ENCODE results near the gene WFIKKN2. TPM values are rescaled to one million over a fixed set of nuclear protein-coding genes. Genes with fewer than 3 reads are reported as not detected.

WFIKKN2 gene
- total and polyA plus RNA-seq, 2 of the 13 experiments (the other 11 are each of a cell fraction or from before 2014, with no cell fraction given): not detected

GRCh38 chr17:50802609-50803571 is 32.5 kb upstream of the WFIKKN2 start:
- FAIRE-seq (peak; percentile 63), DNase-seq (ENCODE audit: low spot score) (no peak), ATAC-seq (peak; percentile 9; the same call in 2 of the 3 replicates)
- POLR2A ChIA-PET: interaction anchor here (0.6 to 3.0 kb wide), 5 partner anchors 9 to 142 kb away, joined by 3 to 11 read pairs (median 3); partner anchors contain the start of gene TOB1
- Histone ChIP-seq H3K4me2 (ENCODE audit: low read depth, low read length) (peak overlapping the region; percentile 72), H3K79me2 (ENCODE audit: insufficient read depth, low read length) (no peaks in the 10 kb centered on the region), H3K27me3 (ENCODE audit: control insufficient read depth in 1 of 2, insufficient read depth in 2 of 2, low read length in 2 of 2) (peaks cover 3 to 35% of the 10 kb centered on the region in 2 experiments; a peak in 4 of 5 replicates), H3K36me3 (replicated peaks in 1 of 2; ENCODE audit: control insufficient read depth in 1 of 2, insufficient read depth in 2 of 2, low read length in 2 of 2) (no peaks in the 10 kb centered on the region), H3K4me3 (replicated peaks in 1 of 3; ENCODE audit: insufficient read depth in 1 of 3, low read depth in 2 of 3, low read length in 3 of 3) (peak overlapping the region; percentile 19 to 52 (median 26)), H3K9me3 (ENCODE audit: low read length) (no peaks in the 10 kb centered on the region), H2AFZ (ENCODE audit: low read length) (peak overlapping the region; percentile 85), H4K20me1 (ENCODE audit: insufficient read depth, low read length) (no peaks in the 10 kb centered on the region), H3K4me1 (ENCODE audit: insufficient read depth, low read length) (peaks cover 99% of the 10 kb centered on the region), H3K27ac (ENCODE audit: extremely low read length, insufficient read depth, low read length) (no peak overlapping the region), H3K9ac (ENCODE audit: insufficient read depth, low read depth, low read length) (peak overlapping the region; percentile 36; the same call in 1 of the 2 replicates)
- WGBS (ENCODE audit: low lambda C conversion rate): 30% methylated on average over 12 of the region's 12 CpGs
- in situ Hi-C loops (cut with HindIII; ENCODE audit: extremely low pct_ligation_motif_present, low pct_unique_long_range_greater_than_20kb) (no loop called here), intact Hi-C loops (cut with micrococcal nuclease; ENCODE audit: unreplicated experiment) (loop anchor here (5.0 kb wide), 1 partner anchor 39 kb away; no protein-coding TSS in a partner anchor)
- BruUV-seq (replicated peaks): no TSS peak
- CTCF ChIA-PET (ENCODE audit: low intra/inter-chr PET ratio, low total read pairs): no interaction called here
- TF ChIP-seq TBX2 (CRISPR knock-in tag; IDR thresholded peaks at IDR 0.05; ENCODE audit: borderline replicate concordance): peak; percentile 68; the same call in 1 of the 2 replicates
- TF ChIP-seq MTA1 (CRISPR knock-in tag; IDR thresholded peaks at IDR 0.05; ENCODE audit: borderline replicate concordance): peak; percentile 60; the same call in 1 of the 2 replicates
- no peak for TF ChIP-seq SOX6 (IDR thresholded peaks at IDR 0.05)
- TF ChIP-seq SOX6 (CRISPR knock-in tag; IDR thresholded peaks at IDR 0.05): 0 out of 2 replicates have a peak, but pooled peaks have one; percentile 28
- TF ChIP-seq, protein P1, sequence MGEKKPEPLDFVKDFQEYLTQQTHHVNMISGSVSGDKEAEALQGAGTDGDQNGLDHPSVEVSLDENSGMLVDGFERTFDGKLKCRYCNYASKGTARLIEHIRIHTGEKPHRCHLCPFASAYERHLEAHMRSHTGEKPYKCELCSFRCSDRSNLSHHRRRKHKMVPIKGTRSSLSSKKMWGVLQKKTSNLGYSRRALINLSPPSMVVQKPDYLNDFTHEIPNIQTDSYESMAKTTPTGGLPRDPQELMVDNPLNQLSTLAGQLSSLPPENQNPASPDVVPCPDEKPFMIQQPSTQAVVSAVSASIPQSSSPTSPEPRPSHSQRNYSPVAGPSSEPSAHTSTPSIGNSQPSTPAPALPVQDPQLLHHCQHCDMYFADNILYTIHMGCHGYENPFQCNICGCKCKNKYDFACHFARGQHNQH (CRISPR knock-in tag; IDR thresholded peaks at IDR 0.05): 0 out of 2 replicates have a peak, but pooled peaks have one; percentile 10
- TF ChIP-seq, protein P2, sequence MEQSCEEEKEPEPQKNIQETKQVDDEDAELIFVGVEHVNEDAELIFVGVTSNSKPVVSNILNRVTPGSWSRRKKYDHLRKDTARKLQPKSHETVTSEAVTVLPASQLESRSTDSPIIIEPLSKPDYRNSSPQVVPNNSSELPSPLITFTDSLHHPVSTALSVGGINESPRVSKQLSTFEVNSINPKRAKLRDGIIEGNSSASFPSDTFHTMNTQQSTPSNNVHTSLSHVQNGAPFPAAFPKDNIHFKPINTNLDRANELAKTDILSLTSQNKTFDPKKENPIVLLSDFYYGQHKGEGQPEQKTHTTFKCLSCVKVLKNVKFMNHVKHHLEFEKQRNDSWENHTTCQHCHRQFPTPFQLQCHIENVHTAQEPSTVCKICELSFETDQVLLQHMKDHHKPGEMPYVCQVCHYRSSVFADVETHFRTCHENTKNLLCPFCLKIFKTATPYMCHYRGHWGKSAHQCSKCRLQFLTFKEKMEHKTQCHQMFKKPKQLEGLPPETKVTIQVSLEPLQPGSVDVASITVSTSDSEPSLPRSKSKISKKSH (CRISPR knock-in tag; IDR thresholded peaks at IDR 0.05; ENCODE audit: borderline replicate concordance): no peak
- 0 out of 2 replicates have a peak, but pooled peaks have one; percentile 30 for TF ChIP-seq E2F1 (CRISPR knock-in tag; IDR thresholded peaks at IDR 0.05)
- no peak for TF ChIP-seq ZBTB21 (CRISPR knock-in tag; IDR thresholded peaks at IDR 0.05)
- peak; percentile 44; the same call in 1 of the 2 replicates for TF ChIP-seq PHF21A (CRISPR knock-in tag; IDR thresholded peaks at IDR 0.05)
- no peak for TF ChIP-seq ZNF570 (CRISPR knock-in tag; IDR thresholded peaks at IDR 0.05; ENCODE audit: borderline replicate concordance)
- TF ChIP-seq, protein P3, sequence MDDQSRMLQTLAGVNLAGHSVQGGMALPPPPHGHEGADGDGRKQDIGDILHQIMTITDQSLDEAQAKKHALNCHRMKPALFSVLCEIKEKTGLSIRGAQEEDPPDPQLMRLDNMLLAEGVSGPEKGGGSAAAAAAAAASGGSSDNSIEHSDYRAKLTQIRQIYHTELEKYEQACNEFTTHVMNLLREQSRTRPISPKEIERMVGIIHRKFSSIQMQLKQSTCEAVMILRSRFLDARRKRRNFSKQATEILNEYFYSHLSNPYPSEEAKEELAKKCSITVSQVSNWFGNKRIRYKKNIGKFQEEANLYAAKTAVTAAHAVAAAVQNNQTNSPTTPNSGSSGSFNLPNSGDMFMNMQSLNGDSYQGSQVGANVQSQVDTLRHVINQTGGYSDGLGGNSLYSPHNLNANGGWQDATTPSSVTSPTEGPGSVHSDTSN (CRISPR knock-in tag; IDR thresholded peaks at IDR 0.05; ENCODE audit: borderline replicate concordance): no peak
- no peak for TF ChIP-seq HCFC1 (IDR thresholded peaks at IDR 0.05; ENCODE audit: low read depth, low read length)
- 0 out of 2 replicates have a peak, but pooled peaks have one; percentile 17 for TF ChIP-seq SAP130 (CRISPR knock-in tag; IDR thresholded peaks at IDR 0.05; ENCODE audit: low read depth)
- peak; percentile 82 for TF ChIP-seq NR2F6 (IDR thresholded peaks at IDR 0.05)
- peak; percentile 87 for TF ChIP-seq NR2F6 (CRISPR knock-in tag; IDR thresholded peaks at IDR 0.05)
- peak; percentile 45; the same call in 1 of the 2 replicates for TF ChIP-seq TARDBP (CRISPR knock-in tag; IDR thresholded peaks at IDR 0.05)
- no peak for TF ChIP-seq HES4 (CRISPR knock-in tag; IDR thresholded peaks at IDR 0.05; ENCODE audit: borderline replicate concordance)
- TF ChIP-seq ZNF124 (CRISPR knock-in tag; IDR thresholded peaks at IDR 0.05): no peak
- TF ChIP-seq ZNF230 (CRISPR knock-in tag; IDR thresholded peaks at IDR 0.05): 0 out of 2 replicates have a peak, but pooled peaks have one; percentile 76
